Body of pancreas (tissue), 4 donors: ENCODE data around the gene HSP90B1. TPM values are rescaled to one million over a fixed set of nuclear protein-coding genes. Genes with fewer than 3 reads are reported as not detected.
A peak's percentile ranks its signal among the peaks of the same experiment; 100 is the strongest.

Experiments
- ATAC-seq: fragments of 150-250 bp; one replicate; pipeline ENCODE4 v1.9.1; 2016
- DNase-seq, 4 donors: peaks; one replicate each; pipeline ENCODE4 v3.0.0-alpha.2; 2019
- H3K27ac ChIP-seq, 4 donors: fragments of 200-600 bp; sonication (generic); 1 replicate in 3 of 4; 2 replicates in 1 of 4; pipeline versions ENCODE4 v1.5.1 to v1.6.1; 2016 to 2019; ENCODE audit warnings: mild to moderate bottlenecking in 1 of 4, mixed read lengths in 1 of 4, moderate library complexity in 1 of 4
- H3K27me3 ChIP-seq, 2 donors: fragments of 200-600 bp; sonication (generic); one replicate each; pipeline ENCODE4 v1.6.0; 2016; ENCODE audit warnings: mild to moderate bottlenecking in 1 of 2
- H3K36me3 ChIP-seq, 2 donors: fragments of 200-600 bp; sonication (generic); replicated peaks in 1 of 2; 2 replicates each; pipeline ENCODE4 v1.5.1; 2016; ENCODE audit warnings: low read depth in 2 of 2; ENCODE audit not compliant: insufficient read depth in 1 of 2
- H3K4me1 ChIP-seq: fragments of 200-600 bp; sonication (generic); one replicate; pipeline ENCODE4 v1.6.0; 2016
- H3K4me3 ChIP-seq, 2 donors: fragments of 200-600 bp; sonication (generic); 1 replicate in 1 of 2; 2 replicates in 1 of 2; pipeline ENCODE4 v1.5.1; 2016 to 2019
- H3K9me3 ChIP-seq, 3 donors: fragments of 200-600 bp; sonication (generic); 1 replicate in 2 of 3; 2 replicates in 1 of 3; pipeline ENCODE4 v1.5.1; 2016
- POLR2A ChIP-seq, 3 donors: fragments of 450-650 bp; IDR thresholded peaks; one replicate each; pipeline ENCODE4 v1.6.1; 2016; ENCODE audit warnings: antibody characterized with exemption in 3 of 3, mild to moderate bottlenecking in 2 of 3
- WGBS, 2 donors: methylation state at CpG; one replicate each; pipeline ENCODE4 v1.1.5; 2017; 5-methylcytosine and 5-hydroxymethylcytosine counted together
- intact Hi-C: fragments of 100-400 bp; cut with DNase I; formaldehyde crosslinking; loops from one replicate; pipeline ENCODE4 v1.15.1; 2023
- total RNA-seq, 2 donors: library from RNA; depleted of rRNA; stranded (reverse); fragments of >200 nt; gene quantifications; one replicate each; pipeline ENCODE4 v1.1.0, GENCODE V29; 2016
- TF ChIP-seq, protein P1 (sequence below), 7 experiments: fragments of 450-650 bp in 4 of 7; fragments of 200-600 bp in 3 of 7; sonication (generic) in 3 of 7; IDR thresholded peaks; one replicate each; pipeline ENCODE4 v1.5.1; 2016 to 2019; ENCODE audit warnings: antibody characterized with exemption in 7 of 7

The HSP90B1 gene
- total RNA-seq, 2 donors from 2014 or later, result 216 to 628 TPM

GRCh38 chr12:103884316-103884715, 45.9 kb upstream of the HSP90B1 start:
- Histone ChIP-seq H3K27ac (no peak overlapping the region), H3K4me1 (peaks cover 7% of the 10 kb centered on the region), H3K27me3 (no peaks in the 10 kb centered on the region), H3K4me3 (no peak overlapping the region), H3K9me3 (no peaks in the 10 kb centered on the region), H3K36me3 (no peaks in the 10 kb centered on the region)
- TF ChIP-seq, protein P1, sequence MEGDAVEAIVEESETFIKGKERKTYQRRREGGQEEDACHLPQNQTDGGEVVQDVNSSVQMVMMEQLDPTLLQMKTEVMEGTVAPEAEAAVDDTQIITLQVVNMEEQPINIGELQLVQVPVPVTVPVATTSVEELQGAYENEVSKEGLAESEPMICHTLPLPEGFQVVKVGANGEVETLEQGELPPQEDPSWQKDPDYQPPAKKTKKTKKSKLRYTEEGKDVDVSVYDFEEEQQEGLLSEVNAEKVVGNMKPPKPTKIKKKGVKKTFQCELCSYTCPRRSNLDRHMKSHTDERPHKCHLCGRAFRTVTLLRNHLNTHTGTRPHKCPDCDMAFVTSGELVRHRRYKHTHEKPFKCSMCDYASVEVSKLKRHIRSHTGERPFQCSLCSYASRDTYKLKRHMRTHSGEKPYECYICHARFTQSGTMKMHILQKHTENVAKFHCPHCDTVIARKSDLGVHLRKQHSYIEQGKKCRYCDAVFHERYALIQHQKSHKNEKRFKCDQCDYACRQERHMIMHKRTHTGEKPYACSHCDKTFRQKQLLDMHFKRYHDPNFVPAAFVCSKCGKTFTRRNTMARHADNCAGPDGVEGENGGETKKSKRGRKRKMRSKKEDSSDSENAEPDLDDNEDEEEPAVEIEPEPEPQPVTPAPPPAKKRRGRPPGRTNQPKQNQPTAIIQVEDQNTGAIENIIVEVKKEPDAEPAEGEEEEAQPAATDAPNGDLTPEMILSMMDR (IDR thresholded peaks at IDR 0.05), result peak in 3 of 7 experiments; percentile 37 to 39 (median 39)
- no peak for TF ChIP-seq POLR2A (IDR thresholded peaks at IDR 0.05)
- WGBS, 2 donors, result 10 to 25% methylated on average over 4 of the region's 4 CpGs
- peak in 1 of 4 donors; percentile 14 for DNase-seq
- ATAC-seq, result no peak
- intact Hi-C loops, result no loop called here

DNA sequence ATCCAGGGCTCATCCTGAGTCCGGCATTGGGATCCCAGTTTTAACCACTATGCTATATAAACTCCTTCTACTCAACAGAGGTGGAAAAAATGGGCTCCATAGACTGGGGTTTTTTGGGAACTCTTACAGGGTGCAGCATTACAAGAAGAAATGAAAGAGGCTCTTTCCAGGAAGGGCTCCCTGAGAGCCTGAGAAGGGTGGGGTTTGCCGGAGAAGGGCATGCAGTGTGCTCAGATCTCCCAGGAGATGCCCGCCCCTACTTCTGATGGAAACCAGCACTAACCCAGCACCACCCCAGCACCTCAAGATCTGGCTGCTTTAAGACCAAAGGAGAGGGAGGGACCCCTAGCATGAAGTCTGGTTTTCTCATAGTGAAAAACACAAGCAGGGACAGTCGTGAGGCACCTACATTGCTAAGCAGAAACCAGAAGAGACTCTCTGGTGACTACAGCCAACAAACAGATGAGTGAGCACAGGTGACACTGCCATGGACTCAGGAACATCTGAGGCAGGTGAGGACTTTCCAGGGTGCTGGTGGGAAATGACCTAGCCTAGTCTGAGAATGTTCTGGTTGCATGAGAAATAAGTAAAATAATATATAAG, 43.9 kb upstream of the HSP90B1 start:
- no peaks in the 10 kb centered on the region for H3K9me3 ChIP-seq
- peaks cover 7% of the 10 kb centered on the region for H3K4me1 ChIP-seq
- DNase-seq (no peak), ATAC-seq (no peak)
- H3K27me3 ChIP-seq, result no peaks in the 10 kb centered on the region
- intact Hi-C loops, result no loop called here
- H3K36me3 ChIP-seq, result no peaks in the 10 kb centered on the region
- H3K27ac ChIP-seq, result no peak overlapping the region
- H3K4me3 ChIP-seq, result no peak overlapping the region
- TF ChIP-seq, protein P1 (IDR thresholded peaks at IDR 0.05), result no peak
- TF ChIP-seq POLR2A (IDR thresholded peaks at IDR 0.05), result no peak
- WGBS, 2 donors, result 34 to 64% methylated on average over 2 to 4 of the region's 4 CpGs

DNA sequence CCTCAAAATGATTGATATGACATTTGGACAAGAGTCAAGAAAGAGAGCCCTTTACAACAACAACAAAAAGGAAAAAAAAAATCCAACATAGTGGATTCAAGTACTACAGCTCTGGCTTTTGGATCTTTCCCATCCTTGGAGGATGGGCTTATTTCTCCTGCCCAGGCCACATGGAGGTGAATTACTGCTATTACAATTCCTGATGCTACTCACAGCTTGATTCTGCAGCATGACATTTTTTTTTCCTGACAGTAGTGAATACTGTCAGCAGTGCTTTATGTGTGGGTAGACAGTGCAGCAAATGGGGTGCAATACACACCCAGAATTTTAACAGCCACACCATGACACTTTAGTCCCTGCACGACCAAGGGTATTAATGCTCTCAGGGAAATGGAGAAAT, 42.5 kb upstream of the HSP90B1 start:
- no peak overlapping the region for H3K4me3 ChIP-seq
- TF ChIP-seq POLR2A (IDR thresholded peaks at IDR 0.05), result no peak
- TF ChIP-seq, protein P1 (IDR thresholded peaks at IDR 0.05), result no peak
- intact Hi-C loops, result no loop called here
- DNase-seq, result no peak
- H3K27me3 ChIP-seq, result no peaks in the 10 kb centered on the region
- no peaks in the 10 kb centered on the region for H3K9me3 ChIP-seq
- H3K36me3 ChIP-seq, result no peaks in the 10 kb centered on the region
- no peak overlapping the region for H3K27ac ChIP-seq
- peaks cover 7% of the 10 kb centered on the region for H3K4me1 ChIP-seq
- 40 to 61% methylated on average over 1 of the region's 1 CpG for WGBS, 2 donors
- ATAC-seq, result no peak

DNA sequence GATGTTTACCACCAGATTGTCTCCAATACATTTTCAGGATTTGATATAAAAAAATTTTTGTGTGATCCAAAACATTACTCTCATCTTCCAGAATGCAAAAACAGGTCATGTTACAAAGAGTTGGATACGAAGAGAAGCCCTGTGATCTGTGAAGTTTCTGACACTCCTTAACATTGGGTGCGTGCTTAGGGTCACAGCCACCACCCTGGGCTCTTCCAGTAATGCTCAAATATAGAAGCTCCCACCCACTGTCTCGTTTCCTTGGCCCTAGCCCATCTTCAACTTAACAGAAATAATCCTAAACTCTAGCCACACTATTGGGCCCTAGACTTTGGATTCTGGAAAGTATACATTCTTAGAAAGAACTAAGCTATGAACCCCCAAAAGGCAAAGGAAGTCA, 32.9 kb upstream of the HSP90B1 start:
- ATAC-seq (no peak), DNase-seq (no peak)
- Histone ChIP-seq H3K4me3 (no peak overlapping the region), H3K9me3 (no peaks in the 10 kb centered on the region), H3K27me3 (no peaks in the 10 kb centered on the region), H3K4me1 (no peaks in the 10 kb centered on the region), H3K27ac (no peak overlapping the region), H3K36me3 (no peaks in the 10 kb centered on the region)
- no peak for TF ChIP-seq POLR2A (IDR thresholded peaks at IDR 0.05)
- TF ChIP-seq, protein P1 (IDR thresholded peaks at IDR 0.05), result no peak
- 51 to 53% methylated on average over 3 of the region's 3 CpGs for WGBS, 2 donors
- intact Hi-C loops, result no loop called here

GRCh38 chr12:103901518-103902173, 28.6 kb upstream of the HSP90B1 start:
- H3K9me3 ChIP-seq, result no peaks in the 10 kb centered on the region
- H3K4me1 ChIP-seq, result no peaks in the 10 kb centered on the region
- no peaks in the 10 kb centered on the region for H3K27me3 ChIP-seq
- TF ChIP-seq POLR2A (IDR thresholded peaks at IDR 0.05), result no peak
- TF ChIP-seq, protein P1 (IDR thresholded peaks at IDR 0.05), result no peak
- DNase-seq (no peak), ATAC-seq (no peak)
- 62 to 65% methylated on average over 7 of the region's 7 CpGs for WGBS, 2 donors
- no peaks in the 10 kb centered on the region for H3K36me3 ChIP-seq
- intact Hi-C loops, result no loop called here
- H3K27ac ChIP-seq, result no peak overlapping the region
- H3K4me3 ChIP-seq, result no peak overlapping the region
